SK-N-SH (cell line): ENCODE results near the gene TMEM114. TPM values are rescaled to one million over a fixed set of nuclear protein-coding genes. Genes with fewer than 3 reads are reported as not detected.

ENCODE experiments used
- CTCF ChIA-PET: fragments of 300-600, 350-600 bp; formaldehyde crosslinking; extraction: SDS; loops from one replicate; lab custom pipeline; 2021; lab: Yijun Ruan, JAX
- POLR2A ChIA-PET: fragments of 350-600 bp; sonication (Branson Sonifier 250); formaldehyde crosslinking; extraction: SDS; loops from one replicate; lab custom pipeline; 2020; ENCODE audit warnings: antibody characterized with exemption, inconsistent platforms; lab: Yijun Ruan, JAX
- DNase-seq: peaks from one replicate; pipeline ENCODE4 v3.0.0; 2012
- H2AFZ ChIP-seq: fragments of 200-600 bp; sonication (generic); 2 replicates; pipeline ENCODE4 v1.8.1; 2016; ENCODE audit warnings: antibody characterized with exemption, mild to moderate bottlenecking, low read depth
- H3F3A ChIP-seq: fragments of 200-600 bp; sonication (generic); replicated peaks from 2 replicates; pipeline ENCODE3; 2016; ENCODE audit warnings: antibody characterized with exemption, mild to moderate bottlenecking; ENCODE audit not compliant: insufficient read depth
- H3K27ac ChIP-seq, 2 experiments: fragments of 200-500 bp in 1 of 2; fragments of 200-600 bp in 1 of 2; sonication (Bioruptor generic) in 1 of 2; sonication (generic), shearing (Covaris generic) in 1 of 2; 2 replicates each; pipeline versions ENCODE4 v1.5.1 to v1.6.1; 2014 to 2016; ENCODE audit warnings: low read depth in 2 of 2, inconsistent platforms in 1 of 2, low read length in 1 of 2, mild to moderate bottlenecking in 1 of 2, mixed read lengths in 1 of 2
- H3K27me3 ChIP-seq: fragments of 200-600 bp; sonication (generic), shearing (Covaris generic); 2 replicates; pipeline ENCODE4 v1.6.1; 2016; ENCODE audit warnings: mixed run types; ENCODE audit not compliant: insufficient read depth
- H3K36me3 ChIP-seq, 2 experiments: fragments of 200-500 bp in 1 of 2; fragments of 200-600 bp in 1 of 2; sonication (Bioruptor generic) in 1 of 2; sonication (generic) in 1 of 2; replicated peaks in 1 of 2; 2 replicates each; pipeline versions ENCODE3 to v1.5.1; 2014 to 2016; ENCODE audit warnings: low read length in 1 of 2, mild to moderate bottlenecking in 1 of 2; ENCODE audit not compliant: insufficient read depth in 2 of 2, control insufficient read depth in 1 of 2
- H3K4me1 ChIP-seq, 2 experiments: fragments of 200-500 bp in 1 of 2; fragments of 200-600 bp in 1 of 2; sonication (Bioruptor generic) in 1 of 2; sonication (generic), shearing (Covaris generic) in 1 of 2; 2 replicates each; pipeline versions ENCODE4 v1.5.1 to v1.6.1; 2014 to 2016; ENCODE audit warnings: low read depth in 1 of 2, low read length in 1 of 2, mixed run types in 1 of 2; ENCODE audit not compliant: insufficient read depth in 2 of 2, control insufficient read depth in 1 of 2
- H3K4me2 ChIP-seq: fragments of 200-600 bp; sonication (generic), shearing (Covaris generic); 2 replicates; pipeline ENCODE4 v1.6.1; 2017; ENCODE audit warnings: mixed run types
- H3K4me3 ChIP-seq, 2 experiments: fragments of 200-500 bp in 1 of 2; fragments of 200-600 bp in 1 of 2; sonication (Bioruptor generic) in 1 of 2; sonication (generic), shearing (Covaris generic) in 1 of 2; 2 replicates each; pipeline versions ENCODE4 v1.5.1 to v1.8.1; 2014 to 2016; ENCODE audit warnings: low read depth in 2 of 2, inconsistent platforms in 1 of 2, low read length in 1 of 2, mild to moderate bottlenecking in 1 of 2, mixed read lengths in 1 of 2, moderate library complexity in 1 of 2
- H3K79me2 ChIP-seq: fragments of 200-600 bp; sonication (generic); 2 replicates; pipeline ENCODE4 v1.8.1; 2017; ENCODE audit warnings: mild to moderate bottlenecking; ENCODE audit not compliant: insufficient read depth
- H3K9ac ChIP-seq: fragments of 200-600 bp; sonication (generic); 2 replicates; pipeline ENCODE4 v1.6.1; 2017; ENCODE audit warnings: mixed run types
- H3K9me2 ChIP-seq: fragments of 200-600 bp; sonication (generic); 2 replicates; pipeline ENCODE4 v1.6.1; 2017; ENCODE audit warnings: mixed run types
- H3K9me3 ChIP-seq: fragments of 200-600 bp; sonication (generic); 2 replicates; pipeline ENCODE4 v1.6.1; 2017; ENCODE audit warnings: mixed run types, mild to moderate bottlenecking, moderate library complexity
- H4K20me1 ChIP-seq: fragments of 200-600 bp; sonication (generic); 2 replicates; pipeline ENCODE4 v1.6.1; 2017; ENCODE audit warnings: mild to moderate bottlenecking, mixed run types; ENCODE audit not compliant: insufficient read depth
- CHD2 ChIP-seq: fragments of 150-350 bp; IDR thresholded peaks from 2 replicates; pipeline ENCODE4 v1.6.1; 2018; ENCODE audit warnings: low read length; ENCODE audit not compliant: partially characterized antibody
- CTCF ChIP-seq: fragments of 200-600 bp; sonication (generic); IDR thresholded peaks from 2 replicates; pipeline ENCODE4 v1.6.1; 2017; ENCODE audit warnings: antibody characterized with exemption, mild to moderate bottlenecking, moderate library complexity
- ELF1 ChIP-seq: IDR thresholded peaks from 2 replicates; pipeline ENCODE4 v1.4.0; 2012
- EZH2phosphoT487 ChIP-seq: fragments of 200-600 bp; sonication (generic); IDR thresholded peaks from 2 replicates; pipeline ENCODE4 v1.6.1; 2017; ENCODE audit warnings: low read depth, mixed run types, mild to moderate bottlenecking, antibody characterized with exemption, moderate library complexity, borderline replicate concordance
- FOSL2 ChIP-seq: IDR thresholded peaks from 2 replicates; pipeline ENCODE4 v1.4.0; 2012; ENCODE audit warnings: low read depth, mild to moderate bottlenecking, moderate library complexity, borderline replicate concordance
- GABPA ChIP-seq: IDR thresholded peaks from 2 replicates; pipeline ENCODE4 v1.4.0; 2012; ENCODE audit warnings: low read depth, mild to moderate bottlenecking
- GATA2 ChIP-seq: sonication (generic); formaldehyde crosslinking; IDR thresholded peaks from 2 replicates; pipeline ENCODE4 v1.5.0; 2020; ENCODE audit warnings: mild to moderate bottlenecking, missing genetic modification reagents
- IRF3 ChIP-seq: fragments of 150-350 bp; IDR thresholded peaks from 2 replicates; pipeline ENCODE4 v1.6.1; 2016; ENCODE audit warnings: mild to moderate bottlenecking, low read depth, low read length
- MAX ChIP-seq: IDR thresholded peaks from 2 replicates; pipeline ENCODE4 v1.4.0; 2012; ENCODE audit warnings: low read depth
- NRF1 ChIP-seq: IDR thresholded peaks from 2 replicates; pipeline ENCODE4 v1.6.1; 2012; ENCODE audit warnings: low read depth, mild to moderate bottlenecking, low read length
- RFX5 ChIP-seq: IDR thresholded peaks from 2 replicates; pipeline ENCODE4 v1.6.1; 2012; ENCODE audit warnings: mild to moderate bottlenecking, improper control_type of control experiment, low read length
- RXRA ChIP-seq: IDR thresholded peaks from 2 replicates; pipeline ENCODE4 v1.4.0; 2012; ENCODE audit warnings: low read depth, mild to moderate bottlenecking, borderline replicate concordance
- SIN3A ChIP-seq: IDR thresholded peaks from 2 replicates; pipeline ENCODE4 v1.6.1; 2012; ENCODE audit warnings: low read depth, mild to moderate bottlenecking, low read length, moderate library complexity, borderline replicate concordance
- SMC3 ChIP-seq: IDR thresholded peaks from 2 replicates; pipeline ENCODE4 v1.6.1; 2012; ENCODE audit warnings: low read depth, low read length, improper control_type of control experiment
- TCF12 ChIP-seq: IDR thresholded peaks from 2 replicates; pipeline ENCODE4 v1.4.0; 2012
- TEAD4 ChIP-seq: IDR thresholded peaks from 2 replicates; pipeline ENCODE4 v1.4.0; 2012; ENCODE audit warnings: mild to moderate bottlenecking, borderline replicate concordance; ENCODE audit not compliant: insufficient read depth
- USF1 ChIP-seq: IDR thresholded peaks from 2 replicates; pipeline ENCODE4 v1.4.0; 2012; ENCODE audit warnings: low read depth, borderline replicate concordance
- YY1 ChIP-seq: IDR thresholded peaks from 2 replicates; pipeline ENCODE4 v1.4.0; 2012; ENCODE audit warnings: low read depth, mild to moderate bottlenecking
- WGBS: methylation state at CpG from one replicate; pipeline ENCODE4 v1.1.6; 2017; ENCODE audit warnings: low lambda C conversion rate; 5-methylcytosine and 5-hydroxymethylcytosine counted together
- polyA plus RNA-seq, 3 experiments: library from polyadenylated mRNA; depleted of rRNA; stranded (reverse); fragments of >200 nt; gene quantifications; 2 replicates each; pipeline ENCODE4 v1.2.3, GENCODE V29; 2012
- TF ChIP-seq, protein P1 (sequence below): IDR thresholded peaks from 2 replicates; pipeline ENCODE4 v1.4.0; 2012; ENCODE audit warnings: low read depth, borderline replicate concordance
- TF ChIP-seq, protein P2 (sequence below): fragments of 150-350 bp; IDR thresholded peaks from 2 replicates; pipeline ENCODE4 v1.6.1; 2017; ENCODE audit warnings: antibody characterized with exemption, low read length, low read depth, borderline replicate concordance

Gene TMEM114
- polyA plus RNA-seq, 1 of the 3 experiments (the other 2 are of a cell fraction) = not detected

- ChIA-PET POLR2A (no interaction called here), CTCF (interaction anchor here (0.7 kb wide), 1 partner anchor 34 kb away, joined by 3 read pairs; no protein-coding TSS in a partner anchor)
- Histone ChIP-seq H3K4me1 (peaks cover 11 to 17% of the 10 kb centered on the region in 2 experiments; a peak in 3 of 4 replicates), H3F3A (no peaks in the 10 kb centered on the region), H4K20me1 (peaks cover 7% of the 10 kb centered on the region; the same call in 1 of the 2 replicates), H3K27ac (no peak overlapping the region), H3K9ac (no peak overlapping the region), H3K27me3 (no peaks in the 10 kb centered on the region), H3K4me2 (no peak overlapping the region), H3K9me3 (no peaks in the 10 kb centered on the region), H2AFZ (no peak overlapping the region), H3K9me2 (no peaks in the 10 kb centered on the region), H3K79me2 (peaks cover 48% of the 10 kb centered on the region), H3K36me3 (peaks cover 32 to 58% of the 10 kb centered on the region in 2 experiments), H3K4me3 (no peak overlapping the region)
- WGBS = 93% methylated on average over 8 of the region's 8 CpGs
- TF ChIP-seq GABPA = no peak
- TF ChIP-seq SMC3 = no peak
- no peak for TF ChIP-seq SIN3A
- no peak for TF ChIP-seq USF1
- TF ChIP-seq TEAD4 = no peak
- TF ChIP-seq YY1 = no peak
- no peak for TF ChIP-seq ELF1
- no peak for TF ChIP-seq RXRA
- TF ChIP-seq TCF12 = no peak
- TF ChIP-seq MAX = no peak
- no peak for TF ChIP-seq FOSL2
- TF ChIP-seq CHD2 = no peak
- TF ChIP-seq CTCF = no peak
- no peak for TF ChIP-seq NRF1
- TF ChIP-seq GATA2 (CRISPR knock-in tag) = no peak
- no peak for TF ChIP-seq IRF3
- no peak for TF ChIP-seq EZH2phosphoT487
- TF ChIP-seq, protein P1, sequence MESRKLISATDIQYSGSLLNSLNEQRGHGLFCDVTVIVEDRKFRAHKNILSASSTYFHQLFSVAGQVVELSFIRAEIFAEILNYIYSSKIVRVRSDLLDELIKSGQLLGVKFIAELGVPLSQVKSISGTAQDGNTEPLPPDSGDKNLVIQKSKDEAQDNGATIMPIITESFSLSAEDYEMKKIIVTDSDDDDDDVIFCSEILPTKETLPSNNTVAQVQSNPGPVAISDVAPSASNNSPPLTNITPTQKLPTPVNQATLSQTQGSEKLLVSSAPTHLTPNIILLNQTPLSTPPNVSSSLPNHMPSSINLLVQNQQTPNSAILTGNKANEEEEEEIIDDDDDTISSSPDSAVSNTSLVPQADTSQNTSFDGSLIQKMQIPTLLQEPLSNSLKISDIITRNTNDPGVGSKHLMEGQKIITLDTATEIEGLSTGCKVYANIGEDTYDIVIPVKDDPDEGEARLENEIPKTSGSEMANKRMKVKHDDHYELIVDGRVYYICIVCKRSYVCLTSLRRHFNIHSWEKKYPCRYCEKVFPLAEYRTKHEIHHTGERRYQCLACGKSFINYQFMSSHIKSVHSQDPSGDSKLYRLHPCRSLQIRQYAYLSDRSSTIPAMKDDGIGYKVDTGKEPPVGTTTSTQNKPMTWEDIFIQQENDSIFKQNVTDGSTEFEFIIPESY = no peak
- no peak for TF ChIP-seq RFX5
- TF ChIP-seq, protein P2, sequence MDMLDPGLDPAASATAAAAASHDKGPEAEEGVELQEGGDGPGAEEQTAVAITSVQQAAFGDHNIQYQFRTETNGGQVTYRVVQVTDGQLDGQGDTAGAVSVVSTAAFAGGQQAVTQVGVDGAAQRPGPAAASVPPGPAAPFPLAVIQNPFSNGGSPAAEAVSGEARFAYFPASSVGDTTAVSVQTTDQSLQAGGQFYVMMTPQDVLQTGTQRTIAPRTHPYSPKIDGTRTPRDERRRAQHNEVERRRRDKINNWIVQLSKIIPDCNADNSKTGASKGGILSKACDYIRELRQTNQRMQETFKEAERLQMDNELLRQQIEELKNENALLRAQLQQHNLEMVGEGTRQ = no peak
- DNase-seq = no peak
These were observed 36.6 kb upstream of the TMEM114 start for GRCh38 chr16:8626946-8627345.
